Endothelial cell of umbilical vein (primary cell): Measurements from ENCODE around the gene NUMA1. TPM values are rescaled to one million over a fixed set of nuclear protein-coding genes. Genes with fewer than 3 reads are reported as not detected.

Experiments used
- BruUV-seq: library from RNA; stranded (reverse); fragments of 400-500 nt; replicated peaks from 2 replicates; lab custom pipeline; 2021; lab: Mats Ljungman, UMichigan
- CTCF ChIA-PET: fragments of 300-600, 350-600 bp; sonication (Branson Sonifier 250); formaldehyde crosslinking; loops from one replicate; lab custom pipeline; 2021; ENCODE audit warnings: antibody characterized with exemption, inconsistent platforms; lab: Charles Lee
- POLR2A ChIA-PET: fragments of 300-600, 350-600 bp; sonication (Branson Sonifier 250); formaldehyde crosslinking; loops from one replicate; lab custom pipeline; 2021; ENCODE audit warnings: antibody characterized with exemption, inconsistent platforms; lab: Charles Lee
- DNase-seq: peaks from one replicate; pipeline ENCODE4 v3.0.0-alpha.2; 2011; ENCODE audit warnings: low read depth, low spot score
- FAIRE-seq: peaks from 2 replicates; lab custom pipeline; 2011; peaks lifted over from hg19 to GRCh38; lab: Jason Lieb, UNC
- H2AFZ ChIP-seq: 2 replicates; pipeline ENCODE4 v1.6.0; 2012; ENCODE audit warnings: low read depth, low read length, control low read depth, inconsistent platforms
- H3K27ac ChIP-seq: 2 replicates; pipeline ENCODE4 v1.5.1; 2011; ENCODE audit warnings: low read depth, mild to moderate bottlenecking, control low read depth, low read length, moderate library complexity; ENCODE audit not compliant: insufficient read depth
- H3K27me3 ChIP-seq, 2 experiments: 2 replicates each; pipeline versions ENCODE4 v1.6.0 to v1.6.1; 2011; ENCODE audit warnings: low read length in 2 of 2, mixed read lengths in 1 of 2; ENCODE audit not compliant: control insufficient read depth in 2 of 2, insufficient read depth in 2 of 2
- H3K36me3 ChIP-seq, 2 experiments: 2 replicates in 1 of 2; 3 replicates in 1 of 2; pipeline ENCODE4 v1.5.1; 2011; ENCODE audit warnings: low read length in 2 of 2, mild to moderate bottlenecking in 1 of 2, moderate library complexity in 1 of 2; ENCODE audit not compliant: control insufficient read depth in 2 of 2, insufficient read depth in 2 of 2; ENCODE audit errors: extremely low read depth in 1 of 2
- H3K4me1 ChIP-seq: 3 replicates; pipeline ENCODE4 v1.5.1; 2011; ENCODE audit warnings: mild to moderate bottlenecking, low read length; ENCODE audit not compliant: control insufficient read depth, insufficient read depth; ENCODE audit errors: extremely low read depth
- H3K4me2 ChIP-seq: 2 replicates; pipeline ENCODE4 v1.6.1; 2011; ENCODE audit warnings: low read length, control low read depth, mixed read lengths; ENCODE audit not compliant: insufficient read depth
- H3K4me3 ChIP-seq, 3 experiments: fragments of 200-600 bp in 1 of 3; sonication (generic), shearing (Covaris generic) in 1 of 3; replicated peaks in 1 of 3; 2 replicates each; pipeline ENCODE4 v1.5.1; 2011 to 2016; ENCODE audit warnings: control low read depth in 3 of 3, low read length in 3 of 3, mild to moderate bottlenecking in 2 of 3, inconsistent platforms in 1 of 3, low read depth in 1 of 3, moderate library complexity in 1 of 3; ENCODE audit not compliant: insufficient read depth in 1 of 3
- H3K79me2 ChIP-seq: 2 replicates; pipeline ENCODE4 v1.6.0; 2012; ENCODE audit warnings: low read length, inconsistent platforms; ENCODE audit not compliant: control insufficient read depth, insufficient read depth
- H3K9ac ChIP-seq: replicated peaks from 2 replicates; pipeline ENCODE3; 2011; ENCODE audit warnings: low read length, control low read depth; ENCODE audit not compliant: insufficient read depth; ENCODE audit errors: extremely low read depth
- H3K9me1 ChIP-seq: replicated peaks from 3 replicates; pipeline ENCODE4 v1.6.0; 2011; ENCODE audit warnings: mild to moderate bottlenecking, low read length; ENCODE audit not compliant: control insufficient read depth, insufficient read depth; ENCODE audit errors: extremely low read depth
- H3K9me3 ChIP-seq: replicated peaks from 2 replicates; pipeline ENCODE4 v1.5.1; 2012; ENCODE audit warnings: low read length, inconsistent platforms; ENCODE audit not compliant: control insufficient read depth, insufficient read depth
- H4K20me1 ChIP-seq: replicated peaks from 2 replicates; pipeline ENCODE3; 2011; ENCODE audit warnings: mild to moderate bottlenecking, low read length; ENCODE audit not compliant: control insufficient read depth, insufficient read depth; ENCODE audit errors: extremely low read depth
- CTCF ChIP-seq, 2 donors: IDR thresholded peaks; 1 replicate in 1 of 2; 2 replicates in 1 of 2; pipeline ENCODE4 v1.5.1; 2011; ENCODE audit warnings: low read length in 2 of 2, mild to moderate bottlenecking in 2 of 2, moderate library complexity in 2 of 2, control low read depth in 1 of 2, inconsistent platforms in 1 of 2, low read depth in 1 of 2; ENCODE audit not compliant: insufficient read depth in 1 of 2; ENCODE audit errors: extremely low read depth in 1 of 2
- EZH2 ChIP-seq: IDR thresholded peaks from 2 replicates; pipeline ENCODE4 v1.6.1; 2012; ENCODE audit warnings: borderline replicate concordance, low read depth, mild to moderate bottlenecking, moderate library complexity, low read length, inconsistent platforms; ENCODE audit not compliant: severe bottlenecking
- FOS ChIP-seq: IDR thresholded peaks from 2 replicates; pipeline ENCODE4 v1.6.1; 2011; ENCODE audit warnings: mild to moderate bottlenecking, low read length, moderate library complexity, borderline replicate concordance; ENCODE audit not compliant: insufficient read depth
- GATA2 ChIP-seq: IDR thresholded peaks from 2 replicates; pipeline ENCODE4 v1.7.0; 2011; ENCODE audit warnings: low read depth, mild to moderate bottlenecking, moderate library complexity, mixed read lengths, low read length; ENCODE audit not compliant: insufficient read length, insufficient read depth
- JUN ChIP-seq: IDR thresholded peaks from 2 replicates; pipeline ENCODE4 v1.6.1; 2011; ENCODE audit warnings: borderline replicate concordance, low read depth; ENCODE audit not compliant: insufficient read length, insufficient read depth
- MAX ChIP-seq: IDR thresholded peaks from 2 replicates; pipeline ENCODE4 v1.6.1; 2011; ENCODE audit not compliant: insufficient read depth, insufficient read length
- MYC ChIP-seq: IDR thresholded peaks from one replicate; pipeline ENCODE4 v1.6.1; 2011; ENCODE audit warnings: mild to moderate bottlenecking, low read depth, low read length
- POLR2A ChIP-seq: IDR thresholded peaks from 2 replicates; pipeline ENCODE4 v1.6.1; 2012; ENCODE audit warnings: low read depth, mild to moderate bottlenecking, control low read depth, low read length
- POLR2AphosphoS5 ChIP-seq: IDR thresholded peaks from 2 replicates; pipeline ENCODE4 v1.6.1; 2012; ENCODE audit warnings: low read depth, mild to moderate bottlenecking, control low read depth, low read length, moderate library complexity; ENCODE audit not compliant: insufficient read depth
- dilution Hi-C: fragments of 300-500 bp; cut with MboI; formaldehyde crosslinking; loops from one replicate; pipeline ENCODE4 v1.15.0; 2019; ENCODE audit warnings: low sequenced_read_pairs; ENCODE audit not compliant: extremely low pct_ligation_motif_present
- intact Hi-C: fragments of 100-400 bp; cut with micrococcal nuclease; formaldehyde crosslinking; loops from one replicate; pipeline ENCODE4 v1.10.0; 2022
- polyA plus RNA-seq, 4 experiments: library from polyadenylated mRNA; depleted of rRNA in 3 of 4; stranded (reverse) in 3 of 4; unstranded in 1 of 4; fragments of >200 nt; gene quantifications; 2 replicates each; pipeline versions ENCODE4 v1.2.1 to v1.2.3, GENCODE V29; 2011 to 2012; ENCODE audit warnings: missing spikeins in 1 of 4
- total RNA-seq: library from RNA; stranded (reverse); gene quantifications from 2 replicates; pipeline ENCODE4 v1.2.3, GENCODE V29; 2021

The NUMA1 gene
- total and polyA plus RNA-seq, 2 donors (not counting 3 experiments of a cell fraction or from before 2014, with no cell fraction given) = 120 to 164 TPM

GRCh38 chr11:72018171-72018570, 62.2 kb downstream of the NUMA1 start:
- H3K4me3 ChIP-seq = no peak overlapping the region
- no peaks in the 10 kb centered on the region for H3K79me2 ChIP-seq
- H3K36me3 ChIP-seq = peaks cover 56 to 91% of the 10 kb centered on the region in 2 experiments
- no peak overlapping the region for H3K4me2 ChIP-seq
- H4K20me1 ChIP-seq = peaks cover 4% of the 10 kb centered on the region
- ChIA-PET CTCF (interaction anchor here (1.0 to 5.4 kb wide), 5 partner anchors 12 to 453 kb away, joined by 3 to 38 read pairs (median 4); no protein-coding TSS in a partner anchor), POLR2A (no interaction called here)
- H3K9ac ChIP-seq = no peak overlapping the region
- no peak overlapping the region for H2AFZ ChIP-seq
- TF ChIP-seq FOS = no peak
- no peak for TF ChIP-seq MAX
- no peak for TF ChIP-seq POLR2A
- no peak for TF ChIP-seq JUN
- no peak for TF ChIP-seq EZH2
- no peak for TF ChIP-seq MYC
- TF ChIP-seq CTCF (IDR thresholded peaks at IDR 0.05; ENCODE audit: extremely low read depth in 1 of 2, insufficient read depth in 1 of 2, low read depth in 1 of 2, low read length in 2 of 2) = no peak
- no peak for TF ChIP-seq GATA2
- TF ChIP-seq POLR2AphosphoS5 = no peak
- no peaks in the 10 kb centered on the region for H3K9me1 ChIP-seq
- no peaks in the 10 kb centered on the region for H3K4me1 ChIP-seq
- DNase-seq (no peak), FAIRE-seq (no peak)
- BruUV-seq = no TSS peak
- intact Hi-C loops = loop anchor here (5.0 kb wide), 1 partner anchor 156 kb away; no protein-coding TSS in a partner anchor
- H3K9me3 ChIP-seq = no peaks in the 10 kb centered on the region
- H3K27ac ChIP-seq = no peak overlapping the region
- dilution Hi-C loops = no loop called here
- no peaks in the 10 kb centered on the region for H3K27me3 ChIP-seq
